ENCODE results near the gene SLC22A12.
"Not testable (repeated sequence)": the region's sequence is repeated elsewhere in the genome, so short reads cannot be mapped to it uniquely, and the experiment has no call there.

SLC22A12 gene

GRCh38 chr11:64585150-64585549, 5.9 kb upstream of the SLC22A12 start:
- FAIRE-seq = no peak
- DNase-seq (ENCODE audit: low spot score) = no peak

DNA sequence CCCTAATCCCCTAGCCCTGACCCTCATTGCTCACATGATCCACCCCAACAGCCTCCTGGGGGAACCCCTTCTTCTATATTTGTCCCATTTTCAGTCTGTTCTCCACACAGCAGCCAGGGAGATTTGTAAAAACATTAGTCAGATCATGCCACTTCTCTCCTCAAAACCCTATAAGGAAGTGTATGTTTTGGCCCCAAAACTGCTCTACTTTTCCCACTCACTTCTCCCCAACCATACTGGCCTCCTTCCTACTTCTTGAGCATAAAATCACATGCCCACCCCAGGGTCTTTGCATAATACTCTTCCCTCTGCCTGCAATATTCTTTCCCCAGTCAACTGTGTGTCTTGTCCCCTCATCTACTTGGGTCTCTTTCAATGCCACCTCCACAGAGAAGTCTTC, 4.7 kb upstream of the SLC22A12 start:
- FAIRE-seq (no peak), DNase-seq (ENCODE audit: low spot score) (no peak)

GRCh38 chr11:64588701-64589100, 2.3 kb upstream of the SLC22A12 start:
- DNase-seq (ENCODE audit: low spot score) (no peak), FAIRE-seq (no peak)

- DNase-seq (ENCODE audit: low spot score) (no peak), FAIRE-seq (no peak)
Observed at GRCh38 chr11:64591257-64592233, 525 bp downstream of the SLC22A12 start.

GRCh38 chr11:64592234-64592615, 1.2 kb downstream of the SLC22A12 start:
- FAIRE-seq (no peak), DNase-seq (ENCODE audit: low spot score) (no peak)

DNA sequence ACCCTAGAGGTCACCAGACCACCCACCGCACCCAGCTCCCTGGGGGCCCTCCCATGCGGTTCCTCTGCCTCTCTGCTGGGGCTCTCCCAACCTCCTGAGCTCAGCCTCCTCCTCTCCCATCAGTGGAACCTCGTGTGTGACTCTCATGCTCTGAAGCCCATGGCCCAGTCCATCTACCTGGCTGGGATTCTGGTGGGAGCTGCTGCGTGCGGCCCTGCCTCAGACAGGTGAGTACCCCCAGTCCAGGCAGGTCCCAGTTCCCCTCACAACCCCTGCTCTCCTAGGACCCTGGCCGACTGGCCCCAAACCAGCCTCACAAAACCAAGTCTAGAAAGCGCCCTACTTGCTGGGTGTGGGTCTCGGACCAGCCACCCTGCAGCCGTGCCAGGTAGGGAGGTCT, 1.6 kb downstream of the SLC22A12 start:
- no peak for FAIRE-seq

DNA sequence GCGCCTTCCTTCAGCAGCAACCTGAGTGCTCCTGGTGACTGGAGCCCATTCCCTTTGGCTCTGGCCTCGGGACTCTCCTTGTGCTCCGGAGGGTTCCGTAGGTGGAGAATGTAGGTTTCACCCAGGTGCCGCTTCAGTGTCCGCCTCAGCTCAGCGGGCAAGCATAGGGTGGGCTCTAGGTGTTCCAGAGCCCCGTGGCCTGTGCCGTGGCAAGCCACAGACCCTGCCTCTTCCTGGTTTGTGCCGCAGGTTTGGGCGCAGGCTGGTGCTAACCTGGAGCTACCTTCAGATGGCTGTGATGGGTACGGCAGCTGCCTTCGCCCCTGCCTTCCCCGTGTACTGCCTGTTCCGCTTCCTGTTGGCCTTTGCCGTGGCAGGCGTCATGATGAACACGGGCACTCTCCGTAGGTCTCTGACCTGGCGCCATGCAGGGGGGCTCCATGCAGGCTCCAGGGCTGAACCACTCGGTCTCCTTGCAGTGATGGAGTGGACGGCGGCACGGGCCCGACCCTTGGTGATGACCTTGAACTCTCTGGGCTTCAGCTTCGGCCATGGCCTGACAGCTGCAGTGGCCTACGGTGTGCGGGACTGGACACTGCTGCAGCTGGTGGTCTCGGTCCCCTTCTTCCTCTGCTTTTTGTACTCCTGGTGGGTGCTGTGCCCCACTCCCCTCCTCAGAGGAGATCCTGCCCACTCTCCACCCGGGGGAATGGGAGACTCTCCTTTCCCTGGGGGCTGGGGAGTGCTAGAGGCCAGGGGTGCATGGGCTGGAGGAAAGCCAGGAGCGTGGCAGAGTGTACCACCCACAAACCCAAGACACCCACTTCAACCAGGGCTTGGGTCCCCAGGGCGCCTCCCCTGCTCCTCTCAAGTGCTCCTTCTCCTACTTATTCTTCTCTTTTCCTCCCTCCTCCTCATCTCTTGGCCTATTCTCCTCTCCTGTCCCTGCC, 2.4 kb downstream of the SLC22A12 start:
- no peak for FAIRE-seq
- DNase-seq (ENCODE audit: low spot score) = no peak

More for the DNA sequence above, 1.6 kb downstream of the SLC22A12 start:
- no peak for DNase-seq (ENCODE audit: low spot score)

DNA sequence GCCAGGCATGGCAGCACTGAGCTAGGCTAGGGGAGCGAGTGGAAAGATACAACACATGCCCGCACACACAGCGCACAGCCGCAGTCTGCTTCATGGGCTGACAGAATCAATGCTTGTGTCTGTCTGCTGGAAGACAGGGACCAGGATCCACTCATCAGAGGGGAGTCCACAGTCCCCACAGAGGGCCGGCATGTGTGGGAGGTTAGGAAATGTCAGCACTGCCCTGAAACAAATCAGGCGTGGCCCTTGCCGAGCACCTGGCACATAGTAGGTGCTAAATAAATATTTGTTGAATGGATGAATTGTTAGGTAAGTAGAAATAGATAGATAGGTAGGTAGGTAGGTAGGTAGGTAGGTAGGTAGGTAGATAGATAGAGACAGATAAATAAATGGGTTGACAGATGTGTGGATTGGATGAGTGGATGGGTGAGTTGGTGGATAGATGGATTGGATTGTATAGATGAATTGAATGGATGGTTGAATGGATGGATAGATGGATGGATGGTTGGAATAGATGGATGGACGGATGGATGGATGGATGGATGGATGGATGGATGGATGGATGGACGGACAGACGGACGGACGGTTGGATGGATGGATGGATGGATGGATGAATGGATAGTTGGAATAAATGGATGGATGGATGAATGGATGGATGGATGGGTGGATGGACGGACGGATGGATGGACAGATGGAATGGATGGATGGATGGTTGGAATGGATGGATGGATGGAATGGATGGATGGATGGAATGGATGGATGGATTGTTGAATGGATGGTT, 3.3 kb downstream of the SLC22A12 start:
- no peak for FAIRE-seq

DNA sequence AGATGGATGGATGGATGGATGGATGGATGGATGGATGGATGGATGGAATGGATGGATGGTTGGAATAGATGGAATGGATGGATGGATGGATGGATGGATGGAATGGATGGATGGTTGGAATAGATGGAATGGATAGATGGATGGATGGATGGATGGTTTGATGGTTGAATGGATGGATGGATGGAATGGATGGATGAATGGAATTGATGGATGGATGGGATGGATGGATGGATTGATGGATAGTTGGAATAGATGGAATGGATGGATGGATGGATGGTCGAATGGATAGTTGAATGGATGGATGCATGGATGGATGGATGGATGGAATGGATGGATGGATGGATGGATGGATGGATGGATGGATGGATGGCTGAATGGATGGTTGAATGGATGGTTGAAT, 4.9 kb downstream of the SLC22A12 start:
- DNase-seq (ENCODE audit: low spot score); FAIRE-seq: not testable (repeated sequence)

More for the DNA sequence above, 3.3 kb downstream of the SLC22A12 start:
- DNase-seq (ENCODE audit: low spot score) = no peak

DNA sequence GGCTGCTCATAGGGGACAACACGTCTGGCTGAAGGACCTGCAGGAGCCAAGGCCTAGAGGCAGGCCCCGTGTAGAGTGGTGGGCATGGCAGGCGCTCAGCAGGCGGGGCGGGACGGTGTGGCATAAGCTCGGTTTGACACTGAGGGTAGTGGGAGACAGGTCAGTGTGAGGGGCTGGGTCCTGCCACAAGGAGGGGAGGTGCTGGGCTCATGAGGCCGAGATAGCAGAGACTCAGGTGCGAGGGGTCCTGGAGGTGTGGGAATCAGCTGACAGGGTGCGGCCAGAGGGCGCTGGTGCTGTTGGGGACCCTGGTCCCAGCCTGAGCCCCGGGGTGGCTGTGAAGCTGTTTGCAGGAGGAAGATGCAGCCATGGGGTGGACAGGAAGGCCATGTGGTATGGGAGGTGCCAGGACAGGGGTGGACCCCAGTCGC, 6.7 kb downstream of the SLC22A12 start:
- FAIRE-seq (no peak), DNase-seq (ENCODE audit: low spot score) (no peak)

GRCh38 chr11:64598106-64598796, 7.2 kb downstream of the SLC22A12 start:
- no peak for FAIRE-seq

GRCh38 chr11:64598797-64599697, 8.0 kb downstream of the SLC22A12 start:
- FAIRE-seq (no peak), DNase-seq (ENCODE audit: low spot score) (no peak)

More at GRCh38 chr11:64598106-64598796, 7.2 kb downstream of the SLC22A12 start:
- no peak for DNase-seq (ENCODE audit: low spot score)

DNA sequence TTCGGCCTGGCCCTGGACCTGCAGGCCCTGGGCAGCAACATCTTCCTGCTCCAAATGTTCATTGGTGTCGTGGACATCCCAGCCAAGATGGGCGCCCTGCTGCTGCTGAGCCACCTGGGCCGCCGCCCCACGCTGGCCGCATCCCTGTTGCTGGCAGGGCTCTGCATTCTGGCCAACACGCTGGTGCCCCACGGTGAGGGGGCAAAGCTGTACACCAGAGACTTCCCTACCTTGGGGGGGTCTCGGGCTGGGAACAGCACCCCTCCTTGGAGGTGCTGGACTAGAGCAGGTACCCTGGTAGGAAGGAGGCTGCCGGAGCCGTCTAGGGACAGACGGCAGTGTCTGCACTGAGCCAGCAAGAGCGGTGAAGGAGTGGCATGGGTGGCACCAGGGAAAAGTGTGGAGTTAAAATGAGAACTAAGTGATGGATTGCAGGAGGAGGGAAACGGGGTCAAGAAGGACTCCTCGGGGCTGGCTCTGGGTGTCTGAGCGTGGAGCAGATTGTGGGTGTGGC, 8.7 kb downstream of the SLC22A12 start:
- DNase-seq (ENCODE audit: low spot score) (no peak), FAIRE-seq (no peak)

DNA sequence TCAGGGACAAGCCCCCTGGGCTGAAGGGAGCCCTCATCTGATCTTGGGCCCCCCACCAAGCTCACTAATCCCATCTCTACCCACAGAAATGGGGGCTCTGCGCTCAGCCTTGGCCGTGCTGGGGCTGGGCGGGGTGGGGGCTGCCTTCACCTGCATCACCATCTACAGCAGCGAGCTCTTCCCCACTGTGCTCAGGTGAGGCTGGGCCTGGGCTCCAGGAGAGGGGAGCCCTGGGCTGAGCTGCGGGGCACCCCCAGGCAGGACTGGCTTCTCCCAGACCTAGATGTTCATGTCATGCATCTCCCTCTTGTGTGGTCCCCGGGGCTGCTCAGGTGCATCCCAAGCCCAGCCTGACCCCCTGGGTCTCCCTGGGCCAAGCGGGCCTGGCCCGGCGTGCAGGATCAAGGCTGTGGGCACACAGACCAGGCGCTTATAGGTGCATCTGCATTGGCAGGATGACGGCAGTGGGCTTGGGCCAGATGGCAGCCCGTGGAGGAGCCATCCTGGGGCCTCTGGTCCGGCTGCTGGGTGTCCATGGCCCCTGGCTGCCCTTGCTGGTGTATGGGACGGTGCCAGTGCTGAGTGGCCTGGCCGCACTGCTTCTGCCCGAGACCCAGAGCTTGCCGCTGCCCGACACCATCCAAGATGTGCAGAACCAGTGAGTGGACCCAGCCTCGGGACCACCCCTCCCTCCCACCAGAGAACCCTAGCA, 9.4 kb downstream of the SLC22A12 start:
- FAIRE-seq (no peak), DNase-seq (ENCODE audit: low spot score) (no peak)

- FAIRE-seq = no peak
- no peak for DNase-seq (ENCODE audit: low spot score)
Observed at GRCh38 chr11:64601605-64602465, 10.8 kb downstream of the SLC22A12 start.

DNA sequence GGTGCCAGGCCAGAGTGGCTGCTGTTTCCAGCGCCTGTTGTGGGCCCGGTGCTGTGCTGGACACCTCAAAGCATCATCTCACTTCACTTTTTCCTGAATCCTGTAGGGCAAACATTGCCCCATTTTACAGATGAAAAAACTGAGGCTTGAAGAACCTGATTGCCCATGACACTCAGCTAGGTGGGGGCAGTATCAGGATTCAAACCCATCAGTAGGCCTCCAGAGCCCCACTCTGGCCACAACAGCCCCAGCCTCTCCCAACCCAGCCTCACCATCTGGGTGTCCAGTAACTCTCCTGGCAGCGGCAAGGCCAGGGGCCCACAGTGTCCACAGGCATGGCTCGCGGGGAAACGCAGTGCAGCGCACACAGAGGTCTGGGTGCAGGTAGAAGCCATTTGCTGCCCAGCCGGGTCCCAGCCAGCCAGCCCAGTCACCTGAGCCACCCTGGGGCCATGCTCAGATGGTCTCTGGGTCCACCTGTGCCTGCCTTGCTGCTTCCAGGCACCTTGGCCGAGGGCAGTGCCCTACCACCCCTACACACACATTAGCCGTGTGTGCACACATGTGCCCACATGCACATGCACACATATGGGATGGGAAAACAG, 11.5 kb downstream of the SLC22A12 start:
- no peak for DNase-seq (ENCODE audit: low spot score)
- no peak for FAIRE-seq

Measured in RCC 7860 (cell line).